RCC 7860 (cell line): ENCODE results near the gene CBLL1.
A peak's percentile ranks its signal among the peaks of the same experiment; 100 is the strongest.

Experiments
- DNase-seq: peaks from one replicate; pipeline ENCODE4 v3.0.0-alpha.2; 2015; ENCODE audit warnings: low spot score
- FAIRE-seq: peaks from 2 replicates; lab custom pipeline; 2012; peaks lifted over from hg19 to GRCh38; lab: Jason Lieb, UNC

Gene CBLL1, protein sequence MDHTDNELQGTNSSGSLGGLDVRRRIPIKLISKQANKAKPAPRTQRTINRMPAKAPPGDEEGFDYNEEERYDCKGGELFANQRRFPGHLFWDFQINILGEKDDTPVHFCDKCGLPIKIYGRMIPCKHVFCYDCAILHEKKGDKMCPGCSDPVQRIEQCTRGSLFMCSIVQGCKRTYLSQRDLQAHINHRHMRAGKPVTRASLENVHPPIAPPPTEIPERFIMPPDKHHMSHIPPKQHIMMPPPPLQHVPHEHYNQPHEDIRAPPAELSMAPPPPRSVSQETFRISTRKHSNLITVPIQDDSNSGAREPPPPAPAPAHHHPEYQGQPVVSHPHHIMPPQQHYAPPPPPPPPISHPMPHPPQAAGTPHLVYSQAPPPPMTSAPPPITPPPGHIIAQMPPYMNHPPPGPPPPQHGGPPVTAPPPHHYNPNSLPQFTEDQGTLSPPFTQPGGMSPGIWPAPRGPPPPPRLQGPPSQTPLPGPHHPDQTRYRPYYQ

DNA sequence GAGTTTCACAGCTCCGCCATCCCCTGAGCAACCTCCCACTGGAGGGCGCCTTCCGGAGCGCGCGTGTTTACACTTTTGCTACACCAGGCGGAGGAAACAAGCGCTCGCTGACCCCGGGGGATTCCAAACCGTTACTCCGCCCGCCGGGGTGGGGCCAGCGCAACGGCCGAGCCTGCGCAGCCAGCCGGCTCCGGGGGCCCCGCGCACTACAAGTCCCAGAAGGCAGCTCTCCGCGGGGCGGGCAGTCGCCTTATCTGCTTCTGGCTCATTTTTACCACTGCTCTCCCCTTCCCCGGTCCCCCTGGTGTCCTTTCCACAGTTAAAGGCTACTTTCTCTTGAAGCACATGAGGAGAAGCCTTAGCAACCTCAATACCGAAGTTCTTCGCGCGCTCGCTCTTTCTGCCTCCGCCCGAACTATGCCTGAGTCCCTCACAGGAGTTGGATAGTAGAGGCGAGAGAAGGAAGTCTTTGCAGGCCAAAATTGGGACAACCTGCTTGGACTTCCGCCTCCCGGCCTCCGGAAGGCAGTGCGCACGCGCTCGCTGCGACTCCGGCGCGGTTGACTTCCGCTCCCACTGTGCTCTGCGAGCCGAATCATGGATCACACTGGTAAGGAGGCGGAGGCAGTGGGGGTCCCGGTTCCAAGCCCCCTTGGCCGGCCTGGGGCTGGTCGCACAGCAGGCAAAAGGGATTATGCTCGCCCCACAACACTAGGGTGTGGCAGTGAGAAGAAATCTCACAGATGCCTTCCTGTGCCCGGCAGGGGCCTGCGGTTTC lies at the start of gene CBLL1:
TSS of gene CBLL1 (plus strand) at position 576 of the 778 bp plus-strand sequence. CDS start at position 598, 22 bp downstream.
- DNase-seq (peak; percentile 94), FAIRE-seq (peak; percentile 52)

DNA sequence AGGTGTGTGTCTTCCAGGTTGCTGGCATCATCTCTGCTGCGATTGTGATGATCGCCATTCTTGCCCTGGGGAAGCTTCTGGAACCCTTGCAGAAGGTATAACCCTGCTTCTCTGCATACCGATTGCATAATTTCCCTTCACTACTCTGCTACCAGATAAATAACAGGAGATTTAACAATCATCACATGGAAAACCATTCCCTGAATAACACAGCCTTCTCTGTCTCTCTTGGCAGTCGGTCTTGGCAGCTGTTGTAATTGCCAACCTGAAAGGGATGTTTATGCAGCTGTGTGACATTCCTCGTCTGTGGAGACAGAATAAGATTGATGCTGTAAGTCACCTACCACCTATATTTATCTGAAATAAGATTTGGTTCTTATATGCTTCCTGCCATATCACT lies 49.6 kb upstream of the CBLL1 start:
- no peak for DNase-seq

DNA sequence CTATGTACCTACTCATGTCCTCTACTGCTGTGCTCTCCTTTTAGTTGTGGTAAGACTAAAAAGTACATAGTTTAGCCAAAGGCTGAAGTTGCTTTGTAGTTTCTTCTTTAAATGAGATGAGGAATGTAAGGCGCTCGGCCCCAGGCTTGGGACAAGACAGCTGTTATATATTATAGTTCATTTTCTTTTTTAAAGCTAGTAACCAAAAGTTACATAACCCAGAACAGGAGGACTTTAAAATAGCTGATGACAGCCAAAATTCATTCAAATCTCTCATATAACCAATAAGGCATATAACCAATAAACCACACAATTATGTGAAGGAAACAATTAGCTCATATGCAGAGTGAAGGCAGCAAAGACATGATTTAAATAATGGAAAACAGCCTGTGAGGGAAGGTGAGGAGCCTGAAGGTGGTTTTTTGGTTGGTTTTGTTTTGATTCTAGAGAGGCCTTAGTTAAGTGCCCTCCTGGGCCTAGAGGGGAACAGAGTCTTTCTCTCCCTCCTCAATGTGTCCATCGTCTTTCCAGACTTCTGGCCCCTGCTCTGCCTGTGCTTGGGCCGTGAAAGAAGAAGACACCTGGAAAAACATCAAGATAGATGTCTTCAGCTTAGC lies 47.5 kb upstream of the CBLL1 start:
- DNase-seq, result no peak
- no peak for FAIRE-seq

More for the DNA sequence above, 49.6 kb upstream of the CBLL1 start:
- no peak for FAIRE-seq

DNA sequence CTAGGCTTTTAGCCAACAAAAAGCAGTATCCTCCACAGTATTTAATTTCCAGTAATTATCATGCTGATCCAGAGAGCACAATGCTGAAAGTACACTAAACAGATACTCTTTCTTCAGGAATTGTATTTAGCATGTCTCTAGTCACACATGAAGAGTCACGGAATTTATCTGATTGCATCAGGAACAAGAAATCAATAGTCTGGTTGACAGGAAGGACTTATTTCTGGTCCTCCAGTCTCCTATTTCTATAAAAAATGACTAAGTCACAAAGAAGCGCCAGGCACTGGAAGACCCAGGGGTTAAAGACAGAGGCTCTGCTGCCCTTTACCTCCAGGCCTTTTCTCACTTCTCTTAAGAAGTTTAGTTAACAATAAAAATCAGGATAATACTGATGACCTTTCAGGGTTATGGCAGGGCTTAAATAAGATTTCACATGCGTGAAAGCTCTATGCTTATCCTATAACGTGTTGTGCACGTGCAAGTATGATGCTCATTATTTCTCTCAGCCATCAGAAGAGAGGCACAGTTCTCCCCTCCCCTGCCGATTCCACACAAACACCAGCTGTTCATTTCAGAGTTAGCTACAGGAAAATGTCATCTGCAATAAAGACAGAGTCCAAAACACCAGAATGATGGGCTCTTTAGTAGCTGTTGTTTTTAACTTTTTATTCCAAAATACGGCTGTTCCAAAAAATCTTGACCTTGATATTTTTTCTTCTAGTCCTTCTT lies 46.5 kb upstream of the CBLL1 start:
- DNase-seq, result no peak
- no peak for FAIRE-seq

DNA sequence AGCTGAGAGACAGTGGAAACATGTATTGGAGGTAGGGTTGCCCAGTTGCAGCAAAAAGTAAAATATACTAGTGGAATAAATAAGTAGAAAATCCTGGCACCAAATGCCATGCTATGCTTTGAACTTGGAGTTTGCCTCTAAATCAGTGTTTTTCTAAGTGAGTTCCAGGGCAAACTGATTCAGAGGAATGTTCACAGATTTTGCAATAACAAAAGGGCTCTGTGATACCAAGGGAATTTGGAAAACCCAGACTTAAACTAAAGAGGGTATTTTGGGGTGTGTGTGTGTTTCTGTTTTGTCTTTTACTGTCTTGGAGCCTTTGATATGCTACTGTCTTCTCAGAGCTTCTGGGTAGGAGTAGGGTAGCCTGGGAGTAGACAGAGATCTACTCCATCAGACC lies 43.4 kb upstream of the CBLL1 start:
- DNase-seq (no peak), FAIRE-seq (no peak)

DNA sequence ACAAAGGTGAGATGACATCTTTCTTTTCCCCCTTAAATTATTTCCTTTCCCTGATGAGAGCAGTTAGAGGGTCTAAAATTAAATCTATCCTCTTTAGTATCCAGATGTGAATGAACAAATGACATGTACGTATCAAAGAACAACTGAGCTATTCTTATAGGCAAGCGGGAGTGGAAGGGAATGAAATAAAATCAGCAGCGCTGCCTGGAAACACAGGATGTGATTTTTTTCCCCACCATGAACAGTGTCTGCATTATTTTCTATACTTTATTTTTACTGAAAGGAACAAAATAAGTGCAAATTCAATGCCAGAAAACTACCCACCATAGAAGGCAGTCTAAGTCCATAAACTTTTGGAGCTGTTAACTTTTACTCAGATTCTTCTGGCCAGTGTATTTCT lies 42.8 kb upstream of the CBLL1 start:
- DNase-seq (no peak), FAIRE-seq (no peak)

DNA sequence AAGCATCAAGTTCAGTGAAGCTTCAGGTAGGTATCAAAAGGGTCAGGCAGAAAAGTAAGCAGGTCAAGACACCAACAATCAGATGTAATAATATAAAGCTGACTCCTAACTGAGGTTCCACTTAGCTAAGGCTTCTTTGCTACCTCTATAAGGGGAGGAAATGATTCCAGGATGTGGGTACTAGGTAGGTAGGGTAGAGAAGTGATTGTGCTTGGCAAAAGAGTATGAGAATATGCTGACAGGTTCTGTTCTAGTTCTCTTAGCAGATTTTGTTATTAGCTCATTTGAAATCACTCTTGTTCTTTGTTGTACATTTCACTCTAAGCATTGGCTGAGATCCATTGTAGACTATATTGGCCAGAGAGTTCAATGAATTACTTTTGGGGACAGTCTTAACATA lies 40.7 kb upstream of the CBLL1 start:
- FAIRE-seq (no peak), DNase-seq (no peak)

DNA sequence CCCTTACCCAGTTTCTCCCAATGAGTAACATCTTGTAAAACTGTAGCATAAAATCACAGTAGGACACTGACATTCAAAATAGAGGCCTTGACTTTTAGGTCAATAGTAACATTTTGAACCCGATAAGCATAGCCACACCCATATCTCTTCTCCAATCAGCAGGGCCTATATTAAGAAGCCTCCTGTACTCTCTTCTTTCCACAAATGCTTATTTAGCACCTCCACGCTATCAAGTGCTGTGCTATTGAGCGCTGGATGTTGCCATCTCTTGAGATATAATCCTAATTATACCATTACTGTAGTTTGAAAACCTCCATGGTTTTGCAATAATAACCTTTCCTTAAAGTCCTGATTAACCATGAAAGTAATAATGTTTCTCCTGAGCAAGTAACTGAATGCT lies 40.1 kb upstream of the CBLL1 start:
- FAIRE-seq, result no peak
- DNase-seq, result no peak

DNA sequence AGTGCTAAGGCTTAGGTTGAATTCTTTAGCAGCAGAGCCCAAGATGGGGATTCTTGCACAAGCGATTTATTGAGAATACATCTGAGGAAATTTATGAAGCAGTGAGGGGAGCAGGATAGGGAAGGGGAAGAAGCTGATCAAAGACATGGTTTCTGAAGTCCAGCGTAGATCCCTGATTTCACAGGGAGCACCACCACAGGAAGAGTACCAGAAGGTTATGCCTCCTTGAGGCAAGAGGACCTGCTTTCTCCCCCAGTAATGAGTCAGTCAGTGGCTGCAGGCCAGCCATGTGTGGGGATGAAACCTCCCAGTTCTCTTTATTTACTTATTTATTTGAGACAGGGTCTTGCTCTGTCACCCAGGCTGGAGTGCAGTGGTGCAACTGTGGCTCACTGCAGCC lies 35.0 kb upstream of the CBLL1 start:
- no peak for FAIRE-seq
- no peak for DNase-seq

DNA sequence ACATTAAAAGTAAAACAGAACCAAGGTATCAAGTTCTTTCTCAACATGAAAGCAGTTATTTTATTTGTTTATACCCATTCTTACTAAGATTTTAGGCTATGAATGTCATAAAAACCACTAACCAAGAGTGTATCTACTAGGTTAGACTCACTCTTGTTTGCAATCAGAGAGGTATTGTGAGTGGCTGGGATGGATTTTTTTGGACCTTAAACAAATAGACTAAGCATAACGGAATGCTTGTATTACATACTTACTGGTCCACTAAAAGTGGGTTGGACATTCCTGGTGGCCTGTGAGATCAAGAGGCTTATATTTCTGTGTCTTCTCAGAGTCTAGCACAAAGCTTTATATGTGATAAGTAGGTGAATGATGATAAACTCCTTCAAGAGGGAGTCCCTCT lies 32.6 kb upstream of the CBLL1 start:
- DNase-seq, result no peak
- no peak for FAIRE-seq

DNA sequence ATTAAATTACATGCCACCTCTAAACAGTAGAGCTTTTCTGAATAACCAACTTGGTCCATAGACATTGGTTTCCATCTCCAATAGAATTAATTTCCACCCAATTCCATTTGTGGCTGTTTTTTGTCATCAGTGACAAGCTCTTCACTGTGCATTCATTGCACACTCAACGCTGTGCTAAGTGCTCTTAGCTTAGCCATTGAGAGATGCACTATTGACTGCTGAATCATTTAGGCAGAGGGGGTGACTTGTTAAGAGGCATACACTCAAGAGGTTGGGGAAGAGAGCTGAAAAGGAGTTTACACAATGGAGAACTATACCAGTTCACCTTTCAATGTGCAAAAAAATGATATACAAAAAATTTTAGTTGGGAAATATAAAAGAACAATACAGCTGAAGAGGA lies 31.9 kb upstream of the CBLL1 start:
- no peak for DNase-seq
- no peak for FAIRE-seq

DNA sequence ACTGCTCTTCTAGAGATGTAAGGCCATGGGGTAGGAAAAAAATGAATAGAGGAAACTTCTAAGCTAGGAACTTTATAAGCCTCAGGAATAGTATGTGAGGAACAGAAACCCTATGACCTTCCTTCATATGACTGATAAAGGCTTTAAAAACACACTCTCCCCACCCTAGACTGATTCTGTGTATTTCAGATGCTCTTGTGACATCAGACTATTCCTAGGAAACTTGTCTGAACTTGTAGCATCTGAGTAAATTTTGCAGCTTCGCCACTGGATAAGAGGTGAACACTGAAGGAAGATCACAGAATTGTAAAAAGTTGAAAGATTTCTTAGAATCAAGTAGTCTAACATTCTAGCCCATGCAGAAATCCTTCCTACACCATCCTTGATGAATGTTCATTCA lies 31.0 kb upstream of the CBLL1 start:
- FAIRE-seq, result no peak
- DNase-seq, result no peak

DNA sequence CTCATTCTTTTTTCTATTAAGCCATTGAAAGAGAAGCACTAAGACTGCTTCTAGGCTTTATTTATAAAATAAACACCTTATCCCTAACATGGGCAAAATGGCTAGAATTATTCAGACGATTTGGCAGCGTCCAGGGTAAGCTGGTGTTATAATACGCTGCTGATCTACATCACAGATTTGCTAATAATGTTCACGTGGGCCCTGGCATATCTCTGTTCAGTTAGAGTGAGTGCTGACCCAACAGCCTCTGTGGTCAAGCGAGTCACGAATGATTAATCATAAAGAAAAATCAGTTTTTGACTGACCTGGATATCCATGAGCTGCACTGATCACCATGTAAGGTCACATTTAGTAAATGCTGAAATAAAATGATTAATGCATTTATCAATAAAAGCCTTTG lies 28.4 kb upstream of the CBLL1 start:
- FAIRE-seq (peak; percentile 88), DNase-seq (peak; percentile 54)

DNA sequence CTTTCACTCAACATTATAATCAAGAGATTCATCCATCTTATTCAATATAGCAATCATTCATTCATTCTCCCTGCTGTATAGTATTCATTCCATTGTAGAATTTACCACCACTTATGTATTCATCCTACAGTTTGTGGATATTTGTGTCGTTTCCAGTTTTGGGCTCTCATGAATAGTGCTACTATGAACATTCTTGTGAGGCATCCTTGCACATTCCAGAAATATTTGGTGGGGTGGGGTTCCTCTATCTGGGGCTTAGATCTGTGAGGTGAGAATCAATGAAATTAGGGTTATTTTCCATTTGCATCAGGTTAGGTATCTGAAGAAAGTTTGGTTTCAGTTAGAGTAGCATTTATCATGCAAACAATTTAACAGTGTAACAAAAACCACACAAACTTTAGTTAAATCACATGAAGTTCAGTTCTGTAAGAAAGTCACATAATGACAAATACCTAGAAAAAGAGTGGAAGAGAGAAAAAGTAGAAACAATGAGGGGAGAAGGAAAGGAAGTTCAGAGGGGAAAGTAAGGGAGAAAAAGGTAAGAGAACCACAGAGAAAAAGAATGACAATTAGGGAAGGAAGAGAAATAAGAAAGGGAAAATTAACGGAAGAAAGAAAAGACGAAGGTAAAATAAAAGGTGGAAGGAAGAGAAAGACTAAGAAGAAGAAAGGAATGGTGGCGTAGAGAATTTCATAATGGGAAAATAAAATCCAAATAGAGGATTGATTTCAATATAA lies 25.3 kb upstream of the CBLL1 start:
- DNase-seq, result no peak
- no peak for FAIRE-seq

DNA sequence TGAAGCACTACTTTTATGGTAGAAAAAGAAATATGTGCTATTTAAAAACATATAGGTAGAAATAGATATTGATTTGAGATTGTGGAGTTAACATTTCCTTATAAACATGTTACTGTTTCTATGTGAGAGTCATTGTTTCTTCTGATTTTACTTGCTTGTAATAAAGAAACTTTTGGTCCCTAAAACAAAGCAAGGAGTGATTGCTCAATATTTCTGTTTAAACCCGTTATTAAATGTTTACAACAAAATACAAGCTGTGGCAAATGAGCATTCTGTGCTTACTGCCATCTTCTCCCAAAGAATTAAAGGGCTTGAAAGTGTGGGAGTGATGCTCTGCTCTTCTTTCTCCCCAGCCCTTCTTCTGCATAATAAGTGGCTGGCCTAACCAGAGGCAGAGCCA lies 22.7 kb upstream of the CBLL1 start:
- FAIRE-seq, result no peak
- no peak for DNase-seq

DNA sequence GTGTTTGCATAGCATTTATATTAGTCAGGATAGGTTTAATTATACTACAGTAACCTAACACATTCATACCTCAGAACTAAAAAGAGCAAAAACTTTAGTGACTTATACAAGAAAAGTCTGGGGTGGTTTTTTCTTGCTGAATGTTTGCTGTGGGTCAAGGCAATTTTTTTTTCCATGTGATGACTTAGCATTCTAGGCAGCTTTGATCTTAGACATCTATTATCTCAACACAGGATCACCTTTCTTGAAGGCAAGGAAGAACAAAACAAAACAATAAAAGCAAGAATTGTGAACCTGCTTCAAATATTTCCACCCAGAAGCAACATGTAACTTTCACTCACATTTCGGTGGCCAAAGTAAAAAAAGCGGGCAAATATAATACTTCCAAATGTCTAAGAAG lies 20.7 kb upstream of the CBLL1 start:
- DNase-seq (no peak), FAIRE-seq (no peak)

DNA sequence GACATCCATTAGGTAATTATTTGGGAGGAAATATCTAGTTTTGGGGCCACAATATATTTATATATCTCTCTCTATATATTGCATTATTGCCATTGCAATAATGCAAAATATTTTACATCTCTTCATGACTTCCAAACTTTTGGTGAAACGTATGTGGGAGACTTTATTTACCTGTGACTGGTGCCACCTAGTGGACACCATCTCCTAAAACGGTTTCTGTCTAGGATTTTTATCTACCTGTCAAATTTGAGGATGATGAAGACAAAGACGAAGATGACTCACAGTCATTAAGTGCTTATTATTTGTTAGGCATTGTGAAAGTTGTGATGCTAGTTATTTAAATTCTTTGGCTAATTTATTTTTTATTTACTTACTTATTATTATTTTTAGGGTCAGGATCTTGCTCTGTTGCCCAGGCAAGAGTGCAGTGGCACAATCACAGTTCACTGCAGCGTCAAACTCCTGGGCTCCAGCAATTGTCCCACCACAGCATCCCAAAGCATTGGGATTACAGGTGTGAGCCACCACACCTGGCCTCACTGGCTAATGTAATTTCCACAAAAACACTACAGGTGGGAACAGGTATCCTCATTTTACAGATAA lies 18.7 kb upstream of the CBLL1 start:
- DNase-seq (peak; percentile 52), FAIRE-seq (peak; percentile 92)

DNA sequence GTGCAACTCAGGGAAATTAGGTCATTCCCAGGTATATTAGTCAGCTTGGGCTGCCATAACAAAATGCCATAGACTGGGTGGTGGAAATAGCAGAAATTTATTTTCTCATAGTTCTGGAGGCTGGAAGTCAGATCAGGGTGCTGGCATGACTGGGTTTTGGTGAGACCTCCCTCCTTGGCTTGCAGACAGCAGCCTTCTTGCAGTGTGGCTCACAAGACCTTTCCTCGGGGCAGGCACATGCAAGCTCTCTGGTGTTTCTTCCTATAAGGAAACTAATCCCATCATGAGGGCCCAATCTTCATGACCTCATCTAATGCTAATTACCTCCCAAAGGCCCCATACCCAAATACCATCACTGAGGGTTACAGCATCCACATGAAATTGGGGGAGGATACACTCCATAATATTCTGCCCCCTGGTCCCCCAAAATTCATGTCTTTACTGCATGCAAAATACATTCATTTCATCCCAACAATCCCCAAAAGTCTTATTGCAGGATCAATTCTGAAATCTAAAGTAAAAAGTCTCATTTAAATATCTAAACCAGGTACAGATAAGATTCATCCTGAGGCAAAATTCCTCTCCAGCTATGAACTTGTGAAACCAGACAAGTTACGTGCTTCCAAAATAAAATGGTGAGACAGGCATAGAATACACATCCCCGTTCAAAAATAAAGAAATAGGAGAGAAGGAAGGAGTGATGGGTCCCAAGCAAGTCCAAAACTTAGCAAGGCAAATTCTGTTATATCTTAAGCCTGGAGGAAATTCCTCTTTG lies 17.4 kb upstream of the CBLL1 start:
- DNase-seq (no peak), FAIRE-seq (no peak)

DNA sequence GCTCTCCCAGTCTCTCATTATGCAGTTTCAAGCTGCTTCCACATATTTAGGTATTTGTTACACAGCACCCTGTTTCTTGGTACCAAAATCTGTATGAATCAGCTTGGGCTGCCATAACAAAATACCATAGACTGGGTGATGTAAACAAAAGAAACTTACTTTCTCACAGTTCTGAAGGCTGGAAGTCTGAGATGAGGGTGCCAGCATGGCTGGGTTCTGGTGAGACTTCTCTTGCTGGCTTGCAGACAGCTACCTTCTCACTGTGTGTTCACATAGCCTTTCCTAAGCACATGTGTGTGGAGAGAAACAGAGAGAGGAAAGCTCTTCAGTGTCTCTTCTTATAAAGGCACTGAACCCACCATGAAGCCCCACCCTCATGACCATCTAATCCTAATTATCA lies 15.7 kb upstream of the CBLL1 start:
- DNase-seq (no peak), FAIRE-seq (no peak)
